ENCODE results near the gene AP2M1.

The AP2M1 gene

DNA sequence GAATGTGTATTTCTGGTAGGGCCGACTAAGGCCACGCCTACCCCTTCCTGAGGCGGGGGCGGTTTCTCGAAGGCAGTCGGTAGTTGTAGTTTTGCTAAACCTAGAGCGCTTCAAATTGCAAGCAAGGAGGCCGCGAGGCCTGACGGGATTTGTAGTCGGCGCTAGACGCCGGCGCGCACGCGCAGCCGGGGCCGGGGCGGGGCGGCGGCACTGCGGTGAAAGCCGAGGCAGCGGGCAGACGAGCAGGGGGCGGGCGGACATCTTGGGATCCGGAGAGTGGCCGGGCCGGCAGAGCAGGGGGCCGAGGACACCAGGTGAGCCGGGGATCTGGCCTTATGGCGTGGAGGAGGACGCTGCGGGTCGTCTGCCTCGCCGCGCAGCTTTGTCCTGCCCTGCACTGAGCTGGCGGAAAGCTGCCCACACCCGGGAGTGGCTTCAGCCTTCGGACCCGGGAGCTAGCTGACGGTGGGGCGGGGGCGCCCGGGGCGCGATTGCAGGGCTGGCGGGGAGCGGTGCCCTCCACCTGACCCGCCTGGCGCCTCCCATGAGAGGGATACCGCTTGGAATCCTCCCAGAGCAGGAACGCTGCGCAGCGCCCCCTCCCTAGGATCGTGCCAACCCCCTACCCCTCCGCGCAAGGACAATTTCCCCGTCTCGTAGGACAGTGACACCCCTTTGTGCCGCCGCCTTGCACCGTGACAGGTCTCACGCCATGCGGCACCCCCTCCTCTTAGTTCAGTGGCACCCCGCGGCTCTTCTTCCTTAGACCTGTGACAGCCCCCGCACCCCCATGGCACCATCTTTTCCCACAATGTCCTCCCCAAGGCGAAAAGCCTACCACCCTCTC is at the start of gene AP2M1:
AP2M1 (plus strand) TSS at position 210 of the 847 bp plus-strand sequence. CDS start 2,139 bp downstream, outside the sequence.
- H3K4me3 ChIP-seq (ENCODE audit: low read depth, low read length): peak within 1 kb of the TSS; percentile 86
- DNase-seq (ENCODE audit: low read depth): peak; percentile 98
- TF ChIP-seq CTCF (IDR thresholded peaks at IDR 0.05; ENCODE audit: control insufficient read depth, extremely low read depth, insufficient read depth): no peak

GRCh38 chr3:184126006-184126405 is 48.6 kb upstream of the AP2M1 start:
- DNase-seq (ENCODE audit: low read depth): no peak
- no peak for TF ChIP-seq CTCF (IDR thresholded peaks at IDR 0.05; ENCODE audit: control insufficient read depth, extremely low read depth, insufficient read depth)
- H3K4me3 ChIP-seq (ENCODE audit: low read depth, low read length): no peak overlapping the region

DNA sequence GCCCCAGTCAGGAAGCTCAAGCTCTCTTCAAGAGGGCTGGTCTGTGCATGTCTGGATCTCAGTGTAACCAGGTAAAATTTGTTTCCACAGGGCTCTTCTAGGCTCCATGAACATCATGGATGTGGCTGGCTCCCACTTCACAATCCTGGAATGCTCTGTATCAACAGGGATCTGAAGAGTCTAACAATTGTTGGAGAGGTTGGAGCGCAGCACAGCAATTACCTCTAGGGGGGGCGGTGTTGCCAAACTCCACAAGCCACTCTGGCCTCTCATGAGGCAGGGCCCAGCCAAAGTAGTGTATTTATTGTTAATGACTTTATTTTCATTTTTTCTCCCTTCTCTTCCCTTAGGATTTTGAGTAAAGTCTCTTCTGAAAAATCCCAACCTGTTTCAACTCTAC is 45.6 kb upstream of the AP2M1 start:
- no peak overlapping the region for H3K4me3 ChIP-seq (ENCODE audit: low read depth, low read length)
- TF ChIP-seq CTCF (IDR thresholded peaks at IDR 0.05; ENCODE audit: control insufficient read depth, extremely low read depth, insufficient read depth): peak; percentile 37; the same call in 1 of the 2 replicates
- DNase-seq (ENCODE audit: low read depth): no peak

DNA sequence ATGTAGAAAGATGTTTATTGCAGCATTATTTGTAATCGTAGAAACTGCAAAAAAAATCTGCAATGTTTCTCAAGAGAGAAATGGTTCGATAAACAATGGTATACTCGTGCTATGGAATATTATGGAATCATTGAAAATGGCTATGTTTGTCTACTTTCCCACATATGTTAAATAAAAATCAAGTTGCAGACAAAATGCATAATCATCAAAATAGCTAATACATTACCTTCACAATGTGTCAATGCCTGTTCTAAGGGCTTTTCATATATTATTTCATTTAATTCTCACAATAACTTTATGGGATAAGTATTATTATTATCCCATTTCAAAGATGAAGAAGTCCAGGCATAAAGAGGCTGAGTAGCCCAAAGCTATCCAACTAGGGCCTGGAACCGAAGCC is 41.7 kb upstream of the AP2M1 start:
- peak overlapping the region; percentile 82 for H3K4me3 ChIP-seq (ENCODE audit: low read depth, low read length)
- TF ChIP-seq CTCF (IDR thresholded peaks at IDR 0.05; ENCODE audit: control insufficient read depth, extremely low read depth, insufficient read depth): no peak
- DNase-seq (ENCODE audit: low read depth): no peak

GRCh38 chr3:184133840-184134745 is 40.6 kb upstream of the AP2M1 start:
- H3K4me3 ChIP-seq (ENCODE audit: low read depth, low read length): peak overlapping the region; percentile 82
- DNase-seq (ENCODE audit: low read depth): peak; percentile 99
- no peak for TF ChIP-seq CTCF (IDR thresholded peaks at IDR 0.05; ENCODE audit: control insufficient read depth, extremely low read depth, insufficient read depth)

DNA sequence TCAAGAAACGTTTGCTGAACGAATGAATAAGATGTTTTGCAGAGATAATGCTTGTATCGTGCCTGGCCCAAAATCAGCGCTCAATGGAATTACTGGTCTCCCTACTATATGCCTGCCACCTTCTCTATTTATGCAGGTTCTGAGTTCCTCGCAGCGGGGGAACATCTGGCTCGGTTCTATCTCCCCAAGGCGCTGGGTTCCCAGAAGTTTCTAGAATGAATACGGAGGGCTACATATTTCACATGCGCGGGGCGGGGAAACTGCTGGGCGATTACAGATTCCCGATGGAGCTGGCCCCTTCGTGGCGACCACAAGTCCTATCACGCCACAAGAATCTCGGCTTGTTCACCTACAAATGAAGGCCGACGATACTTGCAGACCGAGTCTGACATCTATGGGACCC is 39.9 kb upstream of the AP2M1 start:
- peak overlapping the region; percentile 82 for H3K4me3 ChIP-seq (ENCODE audit: low read depth, low read length)
- DNase-seq (ENCODE audit: low read depth): no peak
- TF ChIP-seq CTCF (IDR thresholded peaks at IDR 0.05; ENCODE audit: control insufficient read depth, extremely low read depth, insufficient read depth): no peak
